Endothelial cell (in vitro differentiated cells): ENCODE data around the gene SH3D21. TPM values are rescaled to one million over a fixed set of nuclear protein-coding genes. Genes with fewer than 3 reads are reported as not detected.

Experiments
- DNase-seq: peaks from one replicate; pipeline ENCODE4 v3.0.0; 2021; ENCODE audit warnings: low spot score
- H3K27ac Mint-ChIP-seq: one replicate; pipeline ENCODE4 v1.8.0; 2021; ENCODE audit warnings: mixed read lengths, inconsistent platforms; ENCODE audit not compliant: unreplicated experiment
- H3K27me3 Mint-ChIP-seq: one replicate; pipeline ENCODE4 v1.8.0; 2021; ENCODE audit warnings: mild to moderate bottlenecking, moderate library complexity, mixed read lengths, inconsistent platforms; ENCODE audit not compliant: unreplicated experiment
- H3K36me3 Mint-ChIP-seq: one replicate; pipeline ENCODE4 v1.8.0; 2021; ENCODE audit warnings: mild to moderate bottlenecking, low read depth, mixed read lengths, inconsistent platforms; ENCODE audit not compliant: unreplicated experiment
- H3K4me1 Mint-ChIP-seq: one replicate; pipeline ENCODE4 v1.8.0; 2021; ENCODE audit warnings: mild to moderate bottlenecking, mixed read lengths, inconsistent platforms; ENCODE audit not compliant: unreplicated experiment
- H3K4me3 Mint-ChIP-seq: one replicate; pipeline ENCODE4 v1.8.0; 2021; ENCODE audit warnings: mild to moderate bottlenecking, mixed read lengths, inconsistent platforms; ENCODE audit not compliant: unreplicated experiment
- H3K9me3 Mint-ChIP-seq: one replicate; pipeline ENCODE4 v1.8.0; 2021; ENCODE audit warnings: mixed read lengths, inconsistent platforms; ENCODE audit not compliant: unreplicated experiment
- total RNA-seq: library from RNA; stranded (reverse); fragmentation: NEBNext Ultra II Directional; extraction: Animal tissue kit (Norgen Biotek cat#: 25700); gene quantifications from one replicate; pipeline ENCODE4 v1.2.1, GENCODE V29; 2021; ENCODE audit not compliant: unreplicated experiment
- TF ChIP-seq, protein P1 (sequence below): fragments of 200-600 bp; sonication (generic); IDR thresholded peaks from one replicate; pipeline ENCODE4 v1.5.0; 2021; ENCODE audit warnings: antibody characterized with exemption; ENCODE audit not compliant: unreplicated experiment

SH3D21 gene
- total RNA-seq, 1 donor from 2014 or later = 4.8 TPM

- Mint-ChIP-seq H3K27me3 (peaks cover 16% of the 10 kb centered on the region), H3K36me3 (peaks cover 27% of the 10 kb centered on the region), H3K9me3 (no peaks in the 10 kb centered on the region), H3K27ac (no peak overlapping the region), H3K4me3 (no peak overlapping the region), H3K4me1 (peaks cover 19% of the 10 kb centered on the region)
- DNase-seq = peak; percentile 55
- TF ChIP-seq, protein P1, sequence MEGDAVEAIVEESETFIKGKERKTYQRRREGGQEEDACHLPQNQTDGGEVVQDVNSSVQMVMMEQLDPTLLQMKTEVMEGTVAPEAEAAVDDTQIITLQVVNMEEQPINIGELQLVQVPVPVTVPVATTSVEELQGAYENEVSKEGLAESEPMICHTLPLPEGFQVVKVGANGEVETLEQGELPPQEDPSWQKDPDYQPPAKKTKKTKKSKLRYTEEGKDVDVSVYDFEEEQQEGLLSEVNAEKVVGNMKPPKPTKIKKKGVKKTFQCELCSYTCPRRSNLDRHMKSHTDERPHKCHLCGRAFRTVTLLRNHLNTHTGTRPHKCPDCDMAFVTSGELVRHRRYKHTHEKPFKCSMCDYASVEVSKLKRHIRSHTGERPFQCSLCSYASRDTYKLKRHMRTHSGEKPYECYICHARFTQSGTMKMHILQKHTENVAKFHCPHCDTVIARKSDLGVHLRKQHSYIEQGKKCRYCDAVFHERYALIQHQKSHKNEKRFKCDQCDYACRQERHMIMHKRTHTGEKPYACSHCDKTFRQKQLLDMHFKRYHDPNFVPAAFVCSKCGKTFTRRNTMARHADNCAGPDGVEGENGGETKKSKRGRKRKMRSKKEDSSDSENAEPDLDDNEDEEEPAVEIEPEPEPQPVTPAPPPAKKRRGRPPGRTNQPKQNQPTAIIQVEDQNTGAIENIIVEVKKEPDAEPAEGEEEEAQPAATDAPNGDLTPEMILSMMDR = peak; percentile 34
Measured at GRCh38 chr1:36342426-36343185, 36.4 kb downstream of the SH3D21 start.

DNA sequence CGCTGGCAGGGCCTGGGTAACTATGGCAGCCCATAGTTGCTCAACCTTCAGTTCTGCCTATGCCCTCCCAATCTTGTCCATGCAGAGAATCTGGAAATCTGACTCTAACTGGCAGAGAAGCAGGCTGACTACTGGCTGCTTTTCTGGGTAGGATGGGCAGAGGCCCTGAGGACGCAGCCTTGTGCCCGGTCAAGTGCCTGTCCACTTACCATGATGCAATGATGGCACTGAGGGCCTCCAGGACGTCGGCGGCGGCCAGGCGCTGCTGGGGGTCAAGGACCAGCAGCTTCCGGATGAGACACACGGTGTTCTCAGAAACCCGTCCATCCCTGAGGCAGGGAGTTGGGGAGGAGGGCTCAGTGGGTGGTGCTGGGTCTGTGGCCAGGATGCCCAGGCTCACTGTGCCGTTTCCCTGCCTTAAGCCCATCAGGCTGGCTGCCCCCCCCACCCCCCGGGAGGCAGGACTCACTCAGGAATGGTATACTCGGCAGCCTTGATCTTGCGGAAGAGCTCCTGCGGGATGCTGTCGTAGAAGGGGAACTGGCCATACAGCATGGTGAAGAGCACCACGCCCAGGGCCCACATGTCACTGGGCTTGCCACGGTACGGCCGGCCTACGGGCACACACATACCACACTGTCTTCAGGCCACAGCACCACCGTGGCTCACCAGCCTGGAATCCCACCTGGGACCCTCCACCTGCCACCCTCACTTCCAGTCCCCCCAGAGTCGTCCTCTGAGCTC lies 37.7 kb downstream of the SH3D21 start:
- H3K27me3 Mint-ChIP-seq = peaks cover 14% of the 10 kb centered on the region
- H3K4me3 Mint-ChIP-seq = no peak overlapping the region
- TF ChIP-seq, protein P1 = no peak
- no peak for DNase-seq
- H3K4me1 Mint-ChIP-seq = peaks cover 7% of the 10 kb centered on the region
- no peak overlapping the region for H3K27ac Mint-ChIP-seq
- H3K36me3 Mint-ChIP-seq = peaks cover 30% of the 10 kb centered on the region
- H3K9me3 Mint-ChIP-seq = no peaks in the 10 kb centered on the region

GRCh38 chr1:36344395-36344680 lies 38.2 kb downstream of the SH3D21 start:
- H3K27me3 Mint-ChIP-seq = peaks cover 12% of the 10 kb centered on the region
- DNase-seq = no peak
- TF ChIP-seq, protein P1 = no peak
- H3K4me1 Mint-ChIP-seq = peaks cover 6% of the 10 kb centered on the region
- H3K27ac Mint-ChIP-seq = no peak overlapping the region
- H3K36me3 Mint-ChIP-seq = peaks cover 30% of the 10 kb centered on the region
- no peaks in the 10 kb centered on the region for H3K9me3 Mint-ChIP-seq
- no peak overlapping the region for H3K4me3 Mint-ChIP-seq

DNA sequence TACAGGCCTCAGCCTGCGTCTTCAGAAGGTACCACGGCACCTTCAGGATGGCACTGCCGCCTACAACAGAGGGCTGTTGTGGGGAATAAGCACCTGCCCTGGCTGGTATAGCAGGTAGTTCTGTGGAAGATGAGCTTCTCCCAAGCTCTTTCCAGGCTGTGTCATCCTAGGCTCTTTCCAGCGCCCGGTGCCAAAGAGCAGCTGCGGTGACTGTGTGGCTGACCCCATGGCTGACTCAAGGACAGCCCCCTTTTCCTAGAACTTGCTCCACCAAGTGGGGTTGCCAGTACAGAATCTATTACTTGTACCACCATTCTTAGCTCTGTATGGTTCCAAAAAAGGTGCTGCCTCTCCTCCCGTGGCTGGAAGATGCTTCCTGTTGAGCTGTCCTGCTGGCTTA lies 39.2 kb downstream of the SH3D21 start:
- no peak for DNase-seq
- Mint-ChIP-seq H3K9me3 (no peaks in the 10 kb centered on the region), H3K27ac (no peak overlapping the region), H3K4me3 (no peak overlapping the region), H3K36me3 (peaks cover 30% of the 10 kb centered on the region), H3K4me1 (peaks cover 3% of the 10 kb centered on the region), H3K27me3 (peaks cover 11% of the 10 kb centered on the region)
- TF ChIP-seq, protein P1 = no peak
